Activated T-helper 17 cell treated with anti-CD3 and anti-CD28 coated beads, Interleukin-2, amount 50 U/mL, for 72 hours (primary cell): ENCODE data around the gene PTP4A2. TPM values are rescaled to one million over a fixed set of nuclear protein-coding genes. Genes with fewer than 3 reads are reported as not detected.
A peak's percentile ranks its signal among the peaks of the same experiment; 100 is the strongest.

Experiments used
- ATAC-seq: fragments of 150-1000 bp; cut with Tn5 transposase; replicated peaks from 2 replicates; pipeline ENCODE4 v1.10.0; 2021; ENCODE audit warnings: mild to moderate bottlenecking, moderate library complexity
- H3K27ac Mint-ChIP-seq: one replicate; pipeline ENCODE4 v1.8.0; 2022; ENCODE audit warnings: mixed read lengths
- H3K27me3 Mint-ChIP-seq: one replicate; pipeline ENCODE4 v1.8.0; 2022; ENCODE audit warnings: mixed read lengths
- H3K36me3 Mint-ChIP-seq: one replicate; pipeline ENCODE4 v1.8.0; 2022; ENCODE audit warnings: low read depth, mild to moderate bottlenecking, mixed read lengths
- H3K4me1 Mint-ChIP-seq: one replicate; pipeline ENCODE4 v1.8.0; 2022; ENCODE audit warnings: mixed read lengths
- H3K4me3 Mint-ChIP-seq: one replicate; pipeline ENCODE4 v1.8.0; 2022; ENCODE audit warnings: mild to moderate bottlenecking, mixed read lengths
- H3K9me3 Mint-ChIP-seq: one replicate; pipeline ENCODE4 v1.8.0; 2022; ENCODE audit warnings: mixed read lengths
- total RNA-seq, 2 donors: library from RNA; stranded (reverse); gene quantifications; one replicate each; pipeline ENCODE4 v1.2.3, GENCODE V29; 2022

PTP4A2 gene
- total RNA-seq, 2 donors from 2014 or later: 285 to 351 TPM

- no peaks in the 10 kb centered on the region for H3K27me3 Mint-ChIP-seq
- H3K36me3 Mint-ChIP-seq: peaks cover 92% of the 10 kb centered on the region
- ATAC-seq: no peak
- H3K4me3 Mint-ChIP-seq: peak overlapping the region; percentile 97
- H3K9me3 Mint-ChIP-seq: no peaks in the 10 kb centered on the region
- H3K27ac Mint-ChIP-seq: peak overlapping the region; percentile 43
- H3K4me1 Mint-ChIP-seq: peaks cover 32% of the 10 kb centered on the region
These were observed 17.2 kb downstream of the PTP4A2 start for GRCh38 chr1:31920956-31921355.

- Mint-ChIP-seq H3K36me3 (peaks cover 92% of the 10 kb centered on the region), H3K4me3 (no peak overlapping the region), H3K4me1 (peaks cover 28% of the 10 kb centered on the region), H3K9me3 (no peaks in the 10 kb centered on the region), H3K27me3 (no peaks in the 10 kb centered on the region), H3K27ac (no peak overlapping the region)
- ATAC-seq: no peak
These were observed 18.6 kb downstream of the PTP4A2 start for GRCh38 chr1:31919591-31919990.

- Mint-ChIP-seq H3K36me3 (peaks cover 96% of the 10 kb centered on the region), H3K27ac (no peak overlapping the region), H3K4me1 (peaks cover 35% of the 10 kb centered on the region), H3K4me3 (no peak overlapping the region), H3K9me3 (no peaks in the 10 kb centered on the region), H3K27me3 (no peaks in the 10 kb centered on the region)
- no peak for ATAC-seq
These were observed 22.7 kb downstream of the PTP4A2 start for GRCh38 chr1:31915438-31915837.

GRCh38 chr1:31913968-31914367 is 24.2 kb downstream of the PTP4A2 start:
- H3K9me3 Mint-ChIP-seq: no peaks in the 10 kb centered on the region
- peak overlapping the region; percentile 78 for H3K27ac Mint-ChIP-seq
- no peak for ATAC-seq
- H3K4me1 Mint-ChIP-seq: peaks cover 39% of the 10 kb centered on the region
- no peaks in the 10 kb centered on the region for H3K27me3 Mint-ChIP-seq
- peaks cover 100% of the 10 kb centered on the region for H3K36me3 Mint-ChIP-seq
- peak overlapping the region; percentile 35 for H3K4me3 Mint-ChIP-seq

GRCh38 chr1:31912839-31913239 is 25.3 kb downstream of the PTP4A2 start:
- peak; percentile 81 for ATAC-seq

GRCh38 chr1:31911994-31912780 is 26.0 kb downstream of the PTP4A2 start:
- Mint-ChIP-seq H3K4me3 (peak overlapping the region; percentile 35), H3K36me3 (peaks cover 100% of the 10 kb centered on the region), H3K4me1 (peaks cover 35% of the 10 kb centered on the region), H3K27me3 (no peaks in the 10 kb centered on the region), H3K9me3 (no peaks in the 10 kb centered on the region), H3K27ac (peak overlapping the region; percentile 78)
- ATAC-seq: no peak

More at GRCh38 chr1:31912839-31913239, 25.3 kb downstream of the PTP4A2 start:
- Mint-ChIP-seq H3K9me3 (no peaks in the 10 kb centered on the region), H3K4me1 (peaks cover 35% of the 10 kb centered on the region), H3K27me3 (no peaks in the 10 kb centered on the region), H3K4me3 (peak overlapping the region; percentile 35), H3K27ac (peak overlapping the region; percentile 78), H3K36me3 (peaks cover 100% of the 10 kb centered on the region)

- no peaks in the 10 kb centered on the region for H3K27me3 Mint-ChIP-seq
- peak overlapping the region; percentile 35 for H3K4me3 Mint-ChIP-seq
- peaks cover 35% of the 10 kb centered on the region for H3K4me1 Mint-ChIP-seq
- H3K27ac Mint-ChIP-seq: peak overlapping the region; percentile 71
- peaks cover 100% of the 10 kb centered on the region for H3K36me3 Mint-ChIP-seq
- ATAC-seq: peak; percentile 78
- no peaks in the 10 kb centered on the region for H3K9me3 Mint-ChIP-seq
These were observed 27.2 kb downstream of the PTP4A2 start for GRCh38 chr1:31910933-31911332.

GRCh38 chr1:31909691-31910090 is 28.5 kb downstream of the PTP4A2 start:
- H3K27me3 Mint-ChIP-seq: no peaks in the 10 kb centered on the region
- ATAC-seq: no peak
- H3K4me3 Mint-ChIP-seq: no peak overlapping the region
- peaks cover 97% of the 10 kb centered on the region for H3K36me3 Mint-ChIP-seq
- H3K27ac Mint-ChIP-seq: no peak overlapping the region
- H3K4me1 Mint-ChIP-seq: peaks cover 34% of the 10 kb centered on the region
- H3K9me3 Mint-ChIP-seq: no peaks in the 10 kb centered on the region

GRCh38 chr1:31906557-31906956 is 31.6 kb downstream of the PTP4A2 start:
- H3K36me3 Mint-ChIP-seq: peaks cover 72% of the 10 kb centered on the region
- H3K4me3 Mint-ChIP-seq: no peak overlapping the region
- H3K27ac Mint-ChIP-seq: no peak overlapping the region
- no peaks in the 10 kb centered on the region for H3K9me3 Mint-ChIP-seq
- peaks cover 20% of the 10 kb centered on the region for H3K4me1 Mint-ChIP-seq
- no peaks in the 10 kb centered on the region for H3K27me3 Mint-ChIP-seq
- no peak for ATAC-seq

GRCh38 chr1:31905681-31906080 is 32.5 kb downstream of the PTP4A2 start:
- peaks cover 15% of the 10 kb centered on the region for H3K4me1 Mint-ChIP-seq
- peaks cover 63% of the 10 kb centered on the region for H3K36me3 Mint-ChIP-seq
- H3K27ac Mint-ChIP-seq: no peak overlapping the region
- no peaks in the 10 kb centered on the region for H3K27me3 Mint-ChIP-seq
- no peak for ATAC-seq
- H3K9me3 Mint-ChIP-seq: no peaks in the 10 kb centered on the region
- H3K4me3 Mint-ChIP-seq: no peak overlapping the region

GRCh38 chr1:31905093-31905509 is 33.1 kb downstream of the PTP4A2 start:
- Mint-ChIP-seq H3K27ac (no peak overlapping the region), H3K4me1 (peaks cover 14% of the 10 kb centered on the region), H3K36me3 (peaks cover 58% of the 10 kb centered on the region), H3K9me3 (no peaks in the 10 kb centered on the region), H3K27me3 (no peaks in the 10 kb centered on the region), H3K4me3 (no peak overlapping the region)
- ATAC-seq: no peak

- peaks cover 52% of the 10 kb centered on the region for H3K36me3 Mint-ChIP-seq
- H3K27ac Mint-ChIP-seq: peak overlapping the region; percentile 56
- H3K4me1 Mint-ChIP-seq: peaks cover 9% of the 10 kb centered on the region
- no peaks in the 10 kb centered on the region for H3K9me3 Mint-ChIP-seq
- no peaks in the 10 kb centered on the region for H3K27me3 Mint-ChIP-seq
- no peak for ATAC-seq
- H3K4me3 Mint-ChIP-seq: no peak overlapping the region
These were observed 33.7 kb downstream of the PTP4A2 start for GRCh38 chr1:31904339-31905092.

- Mint-ChIP-seq H3K4me3 (no peak overlapping the region), H3K4me1 (peaks cover 9% of the 10 kb centered on the region), H3K36me3 (peaks cover 31% of the 10 kb centered on the region), H3K9me3 (no peaks in the 10 kb centered on the region), H3K27me3 (no peaks in the 10 kb centered on the region), H3K27ac (peak overlapping the region; percentile 35)
- ATAC-seq: no peak
These were observed 35.7 kb downstream of the PTP4A2 start for GRCh38 chr1:31902510-31902860.

GRCh38 chr1:31901838-31902509 is 36.2 kb downstream of the PTP4A2 start:
- Mint-ChIP-seq H3K9me3 (no peaks in the 10 kb centered on the region), H3K4me3 (no peak overlapping the region), H3K36me3 (peaks cover 26% of the 10 kb centered on the region), H3K27me3 (no peaks in the 10 kb centered on the region), H3K4me1 (peaks cover 9% of the 10 kb centered on the region), H3K27ac (peak overlapping the region; percentile 35)
- peak; percentile 38 for ATAC-seq
